IMR-90 (cell line): Measurements from ENCODE around the gene OR2B6. TPM values are rescaled to one million over a fixed set of nuclear protein-coding genes. Genes with fewer than 3 reads are reported as not detected.

Experiments used
- ATAC-seq: fragments of 200-7000 bp; cut with Tn5 transposase; 2 replicates; pipeline ENCODE4 v1.9.1; 2020; ENCODE audit warnings: low read depth, mild to moderate bottlenecking, moderate library complexity
- BruUV-seq: library from RNA; stranded (reverse); fragments of 400-500 nt; replicated peaks from 2 replicates; lab custom pipeline; 2021; lab: Mats Ljungman, UMichigan
- CTCF ChIA-PET: fragments of 300-600 bp; formaldehyde crosslinking; extraction: SDS; loops from one replicate; lab custom pipeline; 2021; ENCODE audit warnings: antibody characterized with exemption; lab: Yijun Ruan, JAX
- POLR2A ChIA-PET: fragments of 300-600 bp; sonication (Branson Sonifier 250); formaldehyde crosslinking; loops from one replicate; lab custom pipeline; 2022; ENCODE audit warnings: antibody characterized with exemption; ENCODE audit not compliant: unreplicated experiment; lab: Charles Lee
- DNase-seq: peaks from one replicate; pipeline ENCODE4 v3.0.0; 2013
- H2AFZ ChIP-seq: replicated peaks from 2 replicates; pipeline ENCODE3; 2013; ENCODE audit warnings: low read length, mild to moderate bottlenecking; ENCODE audit not compliant: poor library complexity
- H2AK5ac ChIP-seq: 2 replicates; pipeline ENCODE4 v1.6.1; 2013; ENCODE audit warnings: low read depth, low read length, inconsistent platforms
- H2AK9ac ChIP-seq: replicated peaks from 2 replicates; pipeline ENCODE3; 2013; ENCODE audit warnings: mild to moderate bottlenecking, low read depth, low read length, moderate library complexity; ENCODE audit not compliant: poor library complexity
- H2BK120ac ChIP-seq: 2 replicates; pipeline ENCODE4 v1.6.1; 2013; ENCODE audit warnings: low read depth, low read length, inconsistent platforms
- H2BK15ac ChIP-seq: 3 replicates; pipeline ENCODE4 v1.6.1; 2013; ENCODE audit warnings: low read depth, low read length, inconsistent platforms
- H2BK20ac ChIP-seq: 2 replicates; pipeline ENCODE4 v1.6.1; 2013; ENCODE audit warnings: low read depth, mild to moderate bottlenecking, inconsistent platforms, low read length, moderate library complexity
- H2BK5ac ChIP-seq: 2 replicates; pipeline ENCODE4 v1.6.1; 2013; ENCODE audit warnings: mild to moderate bottlenecking, low read depth, low read length, inconsistent platforms; ENCODE audit not compliant: poor library complexity, severe bottlenecking
- H3K14ac ChIP-seq: replicated peaks from 2 replicates; pipeline ENCODE4 v1.6.1; 2013; ENCODE audit warnings: low read depth, low read length, inconsistent platforms
- H3K18ac ChIP-seq: 2 replicates; pipeline ENCODE4 v1.6.1; 2013; ENCODE audit warnings: low read depth, low read length, control low read depth
- H3K23ac ChIP-seq: 2 replicates; pipeline ENCODE4 v1.6.1; 2013; ENCODE audit warnings: low read depth, low read length, inconsistent platforms
- H3K27ac ChIP-seq: 2 replicates; pipeline ENCODE4 v1.5.1; 2013; ENCODE audit warnings: mild to moderate bottlenecking, control low read depth, low read length; ENCODE audit not compliant: insufficient read depth
- H3K27me3 ChIP-seq: 2 replicates; pipeline ENCODE4 v1.6.1; 2013; ENCODE audit warnings: low read length; ENCODE audit not compliant: control insufficient read depth, insufficient read depth
- H3K36me3 ChIP-seq: 2 replicates; pipeline ENCODE4 v1.6.1; 2013; ENCODE audit warnings: low read length, mixed read lengths; ENCODE audit not compliant: control insufficient read depth, insufficient read depth
- H3K4ac ChIP-seq: 2 replicates; pipeline ENCODE4 v1.6.1; 2013; ENCODE audit warnings: low read depth, low read length, inconsistent platforms
- H3K4me1 ChIP-seq: 2 replicates; pipeline ENCODE4 v1.6.1; 2013; ENCODE audit warnings: low read length, mixed read lengths; ENCODE audit not compliant: control insufficient read depth, insufficient read depth
- H3K4me2 ChIP-seq: 2 replicates; pipeline ENCODE4 v1.6.1; 2013; ENCODE audit warnings: low read depth, mild to moderate bottlenecking, control low read depth, low read length, moderate library complexity
- H3K4me3 ChIP-seq: 2 replicates; pipeline ENCODE4 v1.5.1; 2013; ENCODE audit warnings: low read depth, mild to moderate bottlenecking, control low read depth, low read length, moderate library complexity; ENCODE audit not compliant: insufficient read depth
- H3K56ac ChIP-seq: 2 replicates; pipeline ENCODE4 v1.6.1; 2013; ENCODE audit warnings: low read length, inconsistent platforms; ENCODE audit not compliant: insufficient read depth; ENCODE audit errors: extremely low read depth
- H3K79me1 ChIP-seq, 2 experiments: 2 replicates each; pipeline ENCODE4 v1.6.1; 2013; ENCODE audit warnings: low read length in 2 of 2, inconsistent platforms in 1 of 2, low read depth in 1 of 2
- H3K9ac ChIP-seq: 2 replicates; pipeline ENCODE4 v1.6.1; 2013; ENCODE audit warnings: low read depth, low read length, control low read depth
- H3K9me1 ChIP-seq: 2 replicates; pipeline ENCODE4 v1.6.1; 2013; ENCODE audit warnings: low read length, inconsistent platforms; ENCODE audit not compliant: insufficient read depth
- H3K9me3 ChIP-seq: 2 replicates; pipeline ENCODE4 v1.6.1; 2013; ENCODE audit warnings: low read length; ENCODE audit not compliant: control insufficient read depth, insufficient read depth
- H4K20me1 ChIP-seq: 2 replicates; pipeline ENCODE4 v1.6.1; 2013; ENCODE audit warnings: low read length, inconsistent platforms; ENCODE audit not compliant: insufficient read depth
- H4K5ac ChIP-seq: 2 replicates; pipeline ENCODE4 v1.6.1; 2013; ENCODE audit warnings: mild to moderate bottlenecking, low read depth, low read length, control low read depth
- H4K8ac ChIP-seq, 2 experiments: 2 replicates each; pipeline ENCODE4 v1.6.1; 2013; ENCODE audit warnings: low read depth in 2 of 2, low read length in 2 of 2, control low read depth in 1 of 2, inconsistent platforms in 1 of 2
- H4K91ac ChIP-seq: 2 replicates; pipeline ENCODE4 v1.6.1; 2013; ENCODE audit warnings: low read depth, low read length, inconsistent platforms; ENCODE audit not compliant: insufficient read depth
- BHLHE40 ChIP-seq: fragments of 150-350 bp; IDR thresholded peaks from 2 replicates; pipeline ENCODE4 v1.6.1; 2016; ENCODE audit warnings: mild to moderate bottlenecking, low read depth, low read length
- CEBPB ChIP-seq: IDR thresholded peaks from 2 replicates; pipeline ENCODE4 v1.6.1; 2012; ENCODE audit warnings: low read depth, low read length, improper control_type of control experiment
- CHD1 ChIP-seq: IDR thresholded peaks from 2 replicates; pipeline ENCODE4 v1.6.1; 2012; ENCODE audit warnings: low read depth, low read length, improper control_type of control experiment
- FOS ChIP-seq: fragments of 150-350 bp; IDR thresholded peaks from 2 replicates; pipeline ENCODE4 v1.6.1; 2016; ENCODE audit warnings: low read depth, low read length
- MAFK ChIP-seq: IDR thresholded peaks from 2 replicates; pipeline ENCODE4 v1.6.1; 2012; ENCODE audit warnings: low read depth, low read length, improper control_type of control experiment
- MAZ ChIP-seq: IDR thresholded peaks from 2 replicates; pipeline ENCODE4 v1.6.1; 2012; ENCODE audit warnings: low read depth, mild to moderate bottlenecking, low read length, improper control_type of control experiment, moderate library complexity, borderline replicate concordance
- MXI1 ChIP-seq: IDR thresholded peaks from 2 replicates; pipeline ENCODE4 v1.6.1; 2012; ENCODE audit warnings: low read depth, mild to moderate bottlenecking, low read length, moderate library complexity, borderline replicate concordance
- NFE2L2 ChIP-seq: fragments of 150-350 bp; IDR thresholded peaks from 2 replicates; pipeline ENCODE4 v1.6.1; 2016; ENCODE audit warnings: low read depth, mild to moderate bottlenecking, low read length
- POLR2A ChIP-seq: IDR thresholded peaks from 2 replicates; pipeline ENCODE4 v1.6.1; 2012; ENCODE audit warnings: mild to moderate bottlenecking, low read depth, low read length
- RAD21 ChIP-seq: IDR thresholded peaks from 2 replicates; pipeline ENCODE4 v1.6.1; 2012; ENCODE audit warnings: low read length, improper control_type of control experiment
- RCOR1 ChIP-seq: IDR thresholded peaks from 2 replicates; pipeline ENCODE4 v1.6.1; 2012; ENCODE audit warnings: mild to moderate bottlenecking, low read length, improper control_type of control experiment; ENCODE audit not compliant: insufficient replicate concordance
- RFX5 ChIP-seq: IDR thresholded peaks from 2 replicates; pipeline ENCODE4 v1.8.0; 2012; ENCODE audit warnings: low read depth, mild to moderate bottlenecking, low read length, moderate library complexity
- SMC3 ChIP-seq: fragments of 150-350 bp; IDR thresholded peaks from 2 replicates; pipeline ENCODE4 v1.6.1; 2016; ENCODE audit warnings: low read depth, mild to moderate bottlenecking, antibody characterized with exemption, low read length, moderate library complexity
- dilution Hi-C: fragments of 300-500 bp; cut with HindIII; formaldehyde crosslinking; loops from one replicate; pipeline ENCODE4 v1.14.3; 2018; ENCODE audit warnings: low sequenced_read_pairs; ENCODE audit not compliant: unreplicated experiment
- in situ Hi-C: fragments of 300-500 bp; cut with MboI; formaldehyde crosslinking; loops from 3 replicates; pipeline ENCODE4 v1.14.3; 2019; ENCODE audit warnings: low sequenced_read_pairs, inconsistent platforms, mixed read lengths
- intact Hi-C: fragments of 100-400 bp; cut with micrococcal nuclease; formaldehyde crosslinking; loops from 2 replicates; pipeline ENCODE4 v1.10.0; 2022
- polyA plus RNA-seq, 3 experiments: library from polyadenylated mRNA; depleted of rRNA; stranded (reverse); fragments of >200 nt; gene quantifications; 2 replicates each; pipeline ENCODE4 v1.2.3, GENCODE V29; 2012; ENCODE audit warnings: low replicate concordance in 1 of 3
- total RNA-seq: library from RNA; depleted of rRNA; stranded (reverse); fragments of >200 nt; gene quantifications from 2 replicates; pipeline ENCODE4 v1.2.3, GENCODE V29; 2012
- TF ChIP-seq, protein P1 (sequence below): fragments of 150-350 bp; IDR thresholded peaks from 2 replicates; pipeline ENCODE4 v1.6.1; 2017; ENCODE audit warnings: mild to moderate bottlenecking, antibody characterized with exemption, low read length, low read depth
- TF ChIP-seq, protein P2 (sequence below): conservative IDR thresholded peaks from 2 replicates; pipeline ENCODE4 v1.5.1; 2012; ENCODE audit warnings: mild to moderate bottlenecking, low read depth, low read length, improper control_type of control experiment
- TF ChIP-seq, protein P3 (sequence below): fragments of 150-350 bp; IDR thresholded peaks from 2 replicates; pipeline ENCODE4 v1.6.1; 2016; ENCODE audit warnings: low read depth, mild to moderate bottlenecking, low read length, moderate library complexity, borderline replicate concordance

Gene OR2B6
- total and polyA plus RNA-seq, 2 of the 4 experiments (the other 2 are of a cell fraction), result not detected

DNA sequence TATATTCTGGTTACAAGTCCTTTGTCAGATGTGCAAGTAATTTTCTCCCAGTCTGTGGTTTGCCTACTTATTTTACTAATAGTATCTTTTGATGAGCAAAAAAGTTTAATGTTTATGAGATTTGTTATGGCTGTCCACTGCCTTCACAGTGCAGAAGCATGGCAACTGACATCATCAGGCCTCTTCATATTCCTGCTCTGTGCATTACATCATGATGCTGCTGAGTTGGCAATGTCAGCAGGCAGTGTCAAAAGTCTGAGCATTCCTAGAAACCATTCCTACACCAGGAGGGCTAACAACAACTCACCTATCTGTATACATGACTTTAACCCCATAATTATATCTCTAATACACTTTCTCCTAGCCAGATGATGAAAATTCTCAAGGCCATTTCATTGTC lies 34.1 kb upstream of the OR2B6 start:
- no peak overlapping the region for H2BK5ac ChIP-seq
- H2BK120ac ChIP-seq, result no peak overlapping the region
- TF ChIP-seq NFE2L2 (no peak), SMC3 (no peak), POLR2A (no peak), RAD21 (no peak), CEBPB (no peak), CHD1 (no peak), BHLHE40 (no peak), MXI1 (no peak), FOS (no peak), MAZ (no peak), RCOR1 (no peak), MAFK (no peak), RFX5 (no peak)
- TF ChIP-seq, protein P1, sequence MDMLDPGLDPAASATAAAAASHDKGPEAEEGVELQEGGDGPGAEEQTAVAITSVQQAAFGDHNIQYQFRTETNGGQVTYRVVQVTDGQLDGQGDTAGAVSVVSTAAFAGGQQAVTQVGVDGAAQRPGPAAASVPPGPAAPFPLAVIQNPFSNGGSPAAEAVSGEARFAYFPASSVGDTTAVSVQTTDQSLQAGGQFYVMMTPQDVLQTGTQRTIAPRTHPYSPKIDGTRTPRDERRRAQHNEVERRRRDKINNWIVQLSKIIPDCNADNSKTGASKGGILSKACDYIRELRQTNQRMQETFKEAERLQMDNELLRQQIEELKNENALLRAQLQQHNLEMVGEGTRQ, result no peak
- TF ChIP-seq, protein P2, sequence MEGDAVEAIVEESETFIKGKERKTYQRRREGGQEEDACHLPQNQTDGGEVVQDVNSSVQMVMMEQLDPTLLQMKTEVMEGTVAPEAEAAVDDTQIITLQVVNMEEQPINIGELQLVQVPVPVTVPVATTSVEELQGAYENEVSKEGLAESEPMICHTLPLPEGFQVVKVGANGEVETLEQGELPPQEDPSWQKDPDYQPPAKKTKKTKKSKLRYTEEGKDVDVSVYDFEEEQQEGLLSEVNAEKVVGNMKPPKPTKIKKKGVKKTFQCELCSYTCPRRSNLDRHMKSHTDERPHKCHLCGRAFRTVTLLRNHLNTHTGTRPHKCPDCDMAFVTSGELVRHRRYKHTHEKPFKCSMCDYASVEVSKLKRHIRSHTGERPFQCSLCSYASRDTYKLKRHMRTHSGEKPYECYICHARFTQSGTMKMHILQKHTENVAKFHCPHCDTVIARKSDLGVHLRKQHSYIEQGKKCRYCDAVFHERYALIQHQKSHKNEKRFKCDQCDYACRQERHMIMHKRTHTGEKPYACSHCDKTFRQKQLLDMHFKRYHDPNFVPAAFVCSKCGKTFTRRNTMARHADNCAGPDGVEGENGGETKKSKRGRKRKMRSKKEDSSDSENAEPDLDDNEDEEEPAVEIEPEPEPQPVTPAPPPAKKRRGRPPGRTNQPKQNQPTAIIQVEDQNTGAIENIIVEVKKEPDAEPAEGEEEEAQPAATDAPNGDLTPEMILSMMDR, result no peak
- TF ChIP-seq, protein P3, sequence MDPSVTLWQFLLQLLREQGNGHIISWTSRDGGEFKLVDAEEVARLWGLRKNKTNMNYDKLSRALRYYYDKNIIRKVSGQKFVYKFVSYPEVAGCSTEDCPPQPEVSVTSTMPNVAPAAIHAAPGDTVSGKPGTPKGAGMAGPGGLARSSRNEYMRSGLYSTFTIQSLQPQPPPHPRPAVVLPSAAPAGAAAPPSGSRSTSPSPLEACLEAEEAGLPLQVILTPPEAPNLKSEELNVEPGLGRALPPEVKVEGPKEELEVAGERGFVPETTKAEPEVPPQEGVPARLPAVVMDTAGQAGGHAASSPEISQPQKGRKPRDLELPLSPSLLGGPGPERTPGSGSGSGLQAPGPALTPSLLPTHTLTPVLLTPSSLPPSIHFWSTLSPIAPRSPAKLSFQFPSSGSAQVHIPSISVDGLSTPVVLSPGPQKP, result no peak
- no TSS peak for BruUV-seq
- no peaks in the 10 kb centered on the region for H3K9me1 ChIP-seq
- no peak overlapping the region for H3K23ac ChIP-seq
- H3K4me1 ChIP-seq, result no peaks in the 10 kb centered on the region
- no peak overlapping the region for H3K4ac ChIP-seq
- no peak overlapping the region for H2AK9ac ChIP-seq
- no peak overlapping the region for H3K9ac ChIP-seq
- H4K91ac ChIP-seq, result no peak overlapping the region
- no peaks in the 10 kb centered on the region for H3K27me3 ChIP-seq
- dilution Hi-C loops, result no loop called here
- no peaks in the 10 kb centered on the region for H3K79me1 ChIP-seq
- H3K18ac ChIP-seq, result no peak overlapping the region
- no peaks in the 10 kb centered on the region for H3K36me3 ChIP-seq
- ATAC-seq (no peak), DNase-seq (no peak)
- H4K20me1 ChIP-seq, result no peaks in the 10 kb centered on the region
- H3K4me3 ChIP-seq, result no peak overlapping the region
- ChIA-PET CTCF (interaction anchor here (0.6 kb wide), 1 partner anchor 206 kb away, joined by 3 read pairs; no protein-coding TSS in a partner anchor), POLR2A (no interaction called here)
- no peak overlapping the region for H2AFZ ChIP-seq
- H3K9me3 ChIP-seq, result no peaks in the 10 kb centered on the region
- H3K27ac ChIP-seq, result no peak overlapping the region
- no peak overlapping the region for H2BK15ac ChIP-seq
- intact Hi-C loops, result no loop called here
- H2AK5ac ChIP-seq, result no peak overlapping the region
- no peak overlapping the region for H4K5ac ChIP-seq
- no peak overlapping the region for H3K56ac ChIP-seq
- H4K8ac ChIP-seq, result no peak overlapping the region
- in situ Hi-C loops, result no loop called here
- no peak overlapping the region for H3K4me2 ChIP-seq
- no peak overlapping the region for H2BK20ac ChIP-seq
- no peak overlapping the region for H3K14ac ChIP-seq
